DMS53 treated with DMSO at 0.1 percent for 48 hours (cell line): ENCODE data around the gene TTC9.

Source experiments
- DNase-seq: peaks from one replicate; lab custom pipeline; 2025; ENCODE audit not compliant: unreplicated experiment; lab: John Stamatoyannopoulos, UW

The TTC9 gene

GRCh38 chr14:70643967-70644366 lies 2.3 kb downstream of the TTC9 start:
- DNase-seq, result no peak

DNA sequence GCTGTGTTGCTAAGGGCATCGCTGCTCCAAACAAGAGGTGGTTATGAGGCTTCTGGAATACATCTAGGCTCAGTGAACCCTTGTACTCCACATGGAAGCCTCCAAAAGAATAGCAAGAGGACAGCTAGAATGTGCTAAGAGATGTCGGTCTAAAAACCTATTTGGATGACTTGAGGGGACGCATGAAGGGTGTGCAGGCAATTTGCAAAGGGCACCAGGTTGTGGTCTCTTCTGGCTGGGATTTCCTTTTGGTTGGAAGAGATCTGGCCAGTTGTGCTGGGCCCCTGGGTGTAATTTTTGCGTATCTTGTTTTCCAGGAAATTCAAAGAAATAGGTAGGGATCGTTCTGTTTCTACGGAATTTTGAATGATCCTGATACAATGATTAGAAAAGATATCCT lies 4.2 kb downstream of the TTC9 start:
- no peak for DNase-seq

DNA sequence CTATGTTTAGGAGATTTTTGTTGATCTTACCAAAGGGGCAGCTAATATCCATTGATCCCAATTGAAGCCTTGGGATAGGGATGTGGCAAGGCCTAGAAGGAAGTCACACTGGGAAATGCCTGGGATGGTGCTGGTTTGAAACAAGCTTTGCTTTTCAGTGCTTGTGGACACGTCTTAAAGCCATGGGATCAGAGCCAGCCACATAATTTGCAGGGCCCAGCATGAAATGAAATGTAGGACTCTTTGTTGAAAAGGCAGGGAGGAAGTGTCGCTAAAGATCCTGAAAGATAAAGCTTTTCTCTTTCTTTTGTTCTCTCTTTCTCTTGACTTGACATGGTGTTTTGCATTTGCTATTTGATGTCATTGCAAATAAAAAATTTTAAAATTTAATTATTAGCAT lies 5.0 kb downstream of the TTC9 start:
- DNase-seq, result no peak

GRCh38 chr14:70648346-70648745 lies 6.6 kb downstream of the TTC9 start:
- no peak for DNase-seq

DNA sequence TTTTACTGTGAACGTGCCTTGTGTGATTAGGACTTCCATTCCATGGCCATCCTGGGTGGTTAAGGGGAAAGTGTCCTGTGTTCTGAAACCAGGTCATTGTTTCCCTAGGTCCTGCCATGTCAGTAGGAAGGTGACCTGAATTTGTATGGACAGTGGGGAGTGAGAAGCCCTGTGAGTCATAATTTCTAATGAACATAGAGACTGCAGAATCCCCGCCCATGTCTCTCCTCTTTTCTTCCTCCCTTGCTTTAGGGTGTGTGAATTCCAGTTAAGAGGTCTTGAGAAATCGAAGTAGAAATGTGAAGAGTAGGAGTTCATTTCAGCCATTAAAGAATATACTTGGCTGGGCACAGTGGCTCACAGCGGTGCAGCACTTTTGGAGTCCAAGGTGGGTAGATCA lies 8.1 kb downstream of the TTC9 start:
- DNase-seq, result no peak

GRCh38 chr14:70651522-70651921 lies 9.8 kb downstream of the TTC9 start:
- no peak for DNase-seq

- no peak for DNase-seq
These were observed 11.2 kb downstream of the TTC9 start for GRCh38 chr14:70652871-70653270.

DNA sequence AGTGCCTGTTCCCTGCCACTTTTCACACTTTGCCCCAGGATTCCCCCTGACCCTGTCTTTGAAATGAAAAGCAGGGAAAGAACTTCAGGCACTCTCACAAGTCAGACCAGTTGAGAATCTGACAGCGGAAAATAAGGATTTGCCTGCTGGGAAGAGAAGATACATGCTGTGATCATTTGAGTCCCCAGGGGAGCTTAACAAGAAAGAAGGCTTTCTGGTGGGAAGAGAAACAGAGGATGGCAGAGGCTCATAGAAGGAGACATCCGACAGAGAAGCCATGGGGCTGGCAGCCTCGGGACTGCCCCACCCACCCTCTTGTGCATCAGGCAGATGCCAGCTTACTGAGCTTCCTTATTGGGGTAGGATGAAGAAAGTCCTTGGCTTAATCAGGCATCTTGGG lies 11.9 kb downstream of the TTC9 start:
- DNase-seq, result no peak

GRCh38 chr14:70654632-70655031 lies 12.9 kb downstream of the TTC9 start:
- DNase-seq, result no peak

DNA sequence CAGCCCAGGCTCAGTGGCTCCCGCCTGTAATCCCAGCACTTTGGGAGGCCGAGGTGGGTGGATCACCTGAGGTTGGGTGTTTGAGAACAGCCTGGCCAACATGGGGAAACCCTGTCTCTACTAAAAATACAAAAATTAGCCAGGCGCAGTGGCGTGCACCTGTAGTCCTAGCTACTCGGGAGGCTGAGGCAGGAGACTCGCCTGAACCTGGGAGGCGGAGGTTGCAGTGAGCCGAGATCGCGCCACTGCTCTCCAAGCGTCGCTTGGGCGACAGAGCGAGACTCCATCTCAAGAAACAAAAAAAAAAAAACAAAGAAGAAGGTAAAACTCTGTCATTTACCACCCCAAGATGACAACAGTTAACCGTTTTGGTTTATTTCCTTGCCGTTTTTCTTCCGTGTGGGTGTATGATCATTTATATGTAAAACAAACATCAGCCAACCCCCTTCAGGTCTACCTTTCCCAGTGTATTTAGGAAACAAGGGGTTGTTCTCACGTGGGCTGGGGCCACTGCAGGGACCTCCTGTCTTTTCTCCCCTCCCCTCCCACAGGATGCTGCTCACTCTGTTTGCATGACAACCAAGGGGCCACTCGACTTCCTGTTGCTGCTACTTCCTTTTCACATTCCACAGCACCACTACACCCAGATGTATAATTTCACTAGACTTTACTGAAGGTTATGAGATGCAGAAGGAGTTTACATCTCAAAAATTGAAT lies 13.6 kb downstream of the TTC9 start:
- DNase-seq, result no peak

GRCh38 chr14:70658899-70659298 lies 17.2 kb downstream of the TTC9 start:
- DNase-seq, result no peak

GRCh38 chr14:70660967-70661893 lies 19.5 kb downstream of the TTC9 start:
- DNase-seq, result no peak

DNA sequence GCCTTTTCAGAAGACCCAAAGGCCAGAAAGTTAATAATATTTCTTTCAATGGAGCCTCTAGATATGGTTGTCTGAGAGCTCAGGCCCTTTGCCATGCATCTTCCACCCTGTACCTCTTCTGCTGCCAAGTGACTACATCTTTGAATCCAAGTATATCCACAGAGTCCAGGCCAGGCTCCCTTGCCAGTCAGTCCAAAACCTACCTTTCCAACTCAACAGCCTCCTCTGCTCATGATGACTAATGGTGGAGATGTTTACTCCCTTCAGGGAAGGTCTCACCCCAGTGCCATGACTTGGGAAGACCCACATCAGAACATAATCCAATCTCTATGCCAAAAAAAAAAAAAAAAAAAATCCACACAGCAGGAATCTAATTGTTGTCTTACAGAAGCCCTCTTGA lies 20.4 kb downstream of the TTC9 start:
- DNase-seq, result no peak

- no peak for DNase-seq
These were observed 21.1 kb downstream of the TTC9 start for GRCh38 chr14:70662816-70663215.

- DNase-seq, result no peak
These were observed 22.0 kb downstream of the TTC9 start for GRCh38 chr14:70663707-70664179.

DNA sequence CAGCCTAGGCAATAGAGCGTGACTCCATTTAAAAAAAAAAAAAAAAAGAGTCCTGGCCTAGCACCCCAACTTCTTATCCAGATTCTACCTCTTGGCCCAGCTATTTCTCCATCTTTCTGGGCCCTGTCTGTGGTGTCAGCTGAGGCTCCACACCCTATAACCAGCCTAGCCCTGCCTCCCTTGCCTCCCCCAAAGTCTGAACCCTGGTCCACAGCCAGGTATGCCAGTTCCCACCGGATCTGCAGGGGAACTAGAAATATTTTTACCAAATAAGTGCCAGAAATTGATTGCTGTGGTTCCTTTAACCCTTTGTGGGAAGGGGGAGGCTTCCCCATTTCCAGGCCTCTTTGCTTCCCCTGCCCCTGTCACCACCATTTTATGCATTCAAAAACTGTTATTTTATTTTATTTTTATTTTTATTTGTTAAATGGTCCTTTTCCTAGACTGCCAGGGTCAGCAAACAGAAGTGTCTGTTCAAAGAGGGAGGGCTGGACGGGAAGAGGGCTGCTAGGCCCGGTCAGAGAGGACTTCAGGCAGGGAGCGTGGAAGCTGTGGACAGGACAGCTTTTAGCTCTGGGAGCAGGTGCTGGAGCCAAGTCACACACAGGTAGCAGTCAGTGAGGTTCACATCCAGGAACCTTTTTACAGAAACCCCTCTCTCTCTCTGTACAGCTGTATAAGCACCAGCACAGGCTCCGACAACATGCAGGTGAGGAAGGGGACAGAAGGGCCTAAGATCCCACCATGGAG lies 23.2 kb downstream of the TTC9 start:
- DNase-seq, result peak; percentile 50

DNA sequence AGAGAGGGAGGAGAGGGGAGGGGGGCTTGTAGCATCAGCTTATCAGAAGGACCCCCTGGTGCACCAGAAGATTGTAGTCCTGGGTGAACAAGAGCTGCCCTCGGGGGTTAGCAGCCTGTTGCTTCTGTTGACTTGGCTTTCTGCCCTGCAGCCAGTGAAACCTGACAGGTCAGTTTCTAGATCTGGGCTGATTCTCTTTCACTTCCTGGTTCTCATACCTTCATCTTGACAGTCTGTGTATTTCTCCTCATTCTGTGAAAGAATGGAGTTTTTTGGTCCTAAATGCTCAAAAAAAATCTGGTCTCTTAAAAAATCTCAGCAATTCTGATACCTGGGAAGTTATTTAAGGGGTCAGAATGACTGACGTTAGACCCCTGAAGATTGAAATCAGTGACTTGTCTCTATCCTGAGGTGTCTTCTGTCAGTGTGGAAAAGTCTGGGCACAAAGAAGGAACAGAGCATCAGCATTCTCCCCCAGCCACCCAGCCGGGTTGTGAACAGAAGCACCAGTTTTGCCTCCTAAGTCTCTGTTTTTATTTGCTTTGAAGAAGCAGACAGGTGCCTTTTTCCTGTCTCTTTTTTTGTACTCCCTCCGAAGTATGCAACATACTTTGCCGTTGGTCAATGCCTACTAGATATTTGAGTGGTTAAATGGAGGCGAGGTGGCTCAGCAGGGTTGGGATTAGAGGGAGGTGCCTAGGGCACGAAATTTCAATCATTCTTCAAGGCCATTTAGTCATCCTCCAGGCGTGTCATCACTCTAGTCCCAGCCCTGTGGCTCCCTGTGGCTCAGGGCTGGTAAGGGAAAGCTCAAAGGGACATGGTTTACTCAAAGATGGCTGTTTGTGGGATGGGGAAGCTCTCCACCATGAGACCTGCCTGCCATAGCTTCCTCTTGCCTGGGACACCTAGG lies 24.0 kb downstream of the TTC9 start:
- peak; percentile 66 for DNase-seq

DNA sequence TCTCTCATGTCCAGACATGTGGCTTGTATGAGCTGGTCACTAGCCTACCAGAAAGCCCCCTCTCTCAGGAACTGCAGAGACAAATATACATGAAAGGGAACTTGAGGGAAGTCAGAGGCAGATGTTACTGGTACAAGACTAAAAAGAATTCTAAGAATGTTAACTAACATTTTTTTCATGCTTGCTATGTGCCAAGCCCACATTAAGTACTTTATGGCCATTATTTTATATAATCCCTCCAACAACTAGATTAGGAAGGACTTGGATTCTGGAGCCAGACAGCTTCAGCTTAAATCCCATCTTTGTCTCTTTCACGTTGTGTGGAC lies 24.6 kb downstream of the TTC9 start:
- no peak for DNase-seq

DNA sequence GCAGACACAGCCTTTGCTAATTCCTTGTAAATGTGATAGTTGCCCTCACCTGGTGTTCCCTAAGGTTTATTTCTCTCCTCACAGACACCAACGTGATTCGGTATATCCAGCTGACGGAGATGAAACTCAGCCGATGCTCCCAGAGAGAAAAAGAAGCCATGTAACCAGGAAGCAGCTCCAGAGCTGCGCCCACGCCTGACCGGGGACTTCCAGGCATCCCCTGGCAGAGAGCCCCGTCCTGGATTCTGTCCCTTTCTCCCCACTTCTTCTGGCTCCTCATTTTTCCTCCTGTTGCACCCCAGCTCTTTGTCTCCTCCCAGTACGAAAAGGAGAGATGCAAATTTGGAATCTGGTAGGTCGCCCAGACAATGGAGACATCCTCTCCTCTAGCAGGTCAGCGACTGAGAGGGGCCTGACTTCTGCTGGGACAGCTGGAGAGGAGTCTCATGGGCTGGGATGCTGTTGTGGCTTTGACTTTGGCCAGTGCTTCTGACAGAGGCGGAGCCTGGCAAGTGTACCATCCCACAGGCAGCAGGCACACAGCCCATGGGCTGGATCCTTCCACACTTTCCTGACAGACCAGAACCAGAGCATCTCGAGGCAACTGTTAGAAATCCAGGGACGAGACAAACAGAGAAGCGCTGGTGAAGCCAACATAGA lies 29.4 kb downstream of the TTC9 start:
- no peak for DNase-seq
